Measurements from ENCODE around the gene PAH.
"Not testable (repeated sequence)": the region's sequence is repeated elsewhere in the genome, so short reads cannot be mapped to it uniquely, and the experiment has no call there.

The PAH gene

DNA sequence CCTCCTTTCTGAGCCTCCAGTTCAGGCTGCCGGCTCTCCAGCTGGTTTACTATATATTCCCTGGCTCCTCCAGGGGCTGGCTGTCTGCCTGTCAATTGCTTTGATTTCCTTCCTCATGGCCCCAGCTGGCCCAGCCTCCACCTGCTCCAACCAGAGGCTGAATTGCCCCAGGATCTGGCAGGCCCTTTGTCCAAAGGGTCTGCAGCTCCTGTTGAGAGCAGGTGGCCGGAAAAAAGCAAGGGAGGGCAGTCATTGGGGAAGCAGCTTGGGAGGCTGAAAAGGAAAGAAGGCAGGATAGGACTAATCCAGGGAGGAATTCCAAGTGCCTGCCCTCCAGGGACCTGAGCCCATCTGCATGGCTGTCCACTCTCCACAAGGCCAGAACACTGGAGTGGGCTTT is 25.3 kb downstream of the PAH start:
- no peak for DNase-seq

GRCh38 chr12:102888511-102888910 is 28.5 kb downstream of the PAH start:
- no peak for DNase-seq

GRCh38 chr12:102885043-102885932 is 31.8 kb downstream of the PAH start:
- no peak for DNase-seq

- peak; percentile 11 for DNase-seq
Measured at GRCh38 chr12:102883204-102883799, 33.7 kb downstream of the PAH start.

DNA sequence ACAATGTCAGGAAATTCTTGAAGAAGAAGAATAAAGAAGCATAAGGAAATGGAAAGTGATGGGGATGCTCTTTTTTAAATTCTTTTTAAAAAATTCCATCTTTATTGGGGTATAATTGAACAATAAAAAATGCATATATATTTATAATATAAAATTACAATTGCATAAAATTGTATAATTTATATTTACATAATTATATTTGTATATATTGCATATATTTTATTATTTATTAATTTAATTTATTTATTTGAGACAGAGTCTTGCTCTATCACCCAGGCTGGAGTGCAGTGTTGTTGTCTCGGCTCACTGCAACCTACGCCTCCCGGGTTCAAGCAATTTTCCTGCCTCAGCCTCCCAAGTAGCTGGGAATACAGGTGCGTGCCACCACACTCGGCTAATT is 36.3 kb downstream of the PAH start:
- no peak for DNase-seq

DNA sequence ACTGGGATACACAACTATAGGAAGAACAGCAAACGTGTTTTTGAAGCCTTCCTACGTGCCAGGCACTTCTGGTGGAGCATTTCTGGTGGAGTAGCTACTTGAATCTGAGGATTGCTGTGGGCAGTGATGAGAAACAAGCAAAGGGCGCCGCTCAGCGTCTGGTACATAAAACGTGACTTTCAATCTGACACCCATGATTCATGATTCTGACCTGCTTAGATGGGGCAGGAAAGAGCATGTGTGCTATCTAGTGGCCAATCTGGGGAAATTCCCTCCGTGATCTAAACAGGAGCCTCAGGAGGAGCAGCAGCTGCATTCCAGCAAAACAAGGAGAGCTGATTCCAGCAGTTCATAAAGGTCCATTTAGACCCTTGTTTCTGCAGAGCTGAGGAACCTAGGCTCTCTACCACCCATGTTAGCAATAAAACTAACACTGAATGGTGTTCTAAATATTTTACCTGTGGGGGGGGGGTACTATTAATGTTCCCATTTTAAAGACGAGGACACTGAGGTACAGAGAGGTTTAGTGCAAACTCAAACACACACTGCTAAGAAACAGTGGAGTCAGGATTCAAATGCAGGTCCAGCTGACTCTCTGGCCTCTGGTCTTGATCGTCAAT is 37.8 kb downstream of the PAH start:
- DNase-seq: no peak

DNA sequence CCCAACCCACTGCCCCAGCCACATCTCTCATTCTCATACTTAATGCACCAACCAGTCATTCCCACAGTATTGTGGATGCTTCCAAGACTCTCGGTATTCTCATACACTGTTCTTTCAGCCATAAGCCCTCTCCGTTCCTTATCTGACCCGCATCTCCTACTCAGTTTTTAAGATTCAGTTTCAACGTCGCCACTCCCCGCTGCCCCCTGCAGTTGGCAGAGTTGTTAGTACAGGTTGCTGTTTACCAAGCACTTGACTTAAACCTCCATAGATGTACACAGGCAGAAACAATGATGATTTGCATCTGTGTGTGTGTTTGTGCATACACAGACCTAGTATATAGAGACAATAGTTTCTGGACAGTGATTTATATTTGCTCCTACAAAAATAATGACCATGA is 40.2 kb downstream of the PAH start:
- no peak for DNase-seq

GRCh38 chr12:102874819-102875218 is 42.2 kb downstream of the PAH start:
- DNase-seq: no peak

DNA sequence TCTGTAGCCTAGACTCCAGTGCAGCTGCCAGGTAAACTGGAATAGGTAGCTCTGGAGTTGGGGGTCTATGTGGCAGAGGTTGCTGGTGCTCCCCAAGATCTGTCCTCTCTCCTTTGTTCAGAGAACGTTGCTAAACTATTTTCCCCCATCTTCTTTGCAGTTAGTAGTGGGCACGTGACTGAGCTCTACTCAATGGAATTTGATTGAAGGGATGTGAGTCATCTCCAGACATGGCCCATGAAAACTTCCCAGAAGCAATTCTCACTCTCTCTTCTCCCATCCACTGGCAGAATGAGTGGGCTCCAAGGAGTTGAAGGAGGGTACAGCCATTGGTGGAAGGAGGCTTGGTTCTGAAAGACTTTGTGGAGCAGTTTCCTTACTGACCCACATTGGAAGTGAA is 44.0 kb downstream of the PAH start:
- no peak for DNase-seq

GRCh38 chr12:102871014-102871413 is 46.0 kb downstream of the PAH start:
- DNase-seq: no peak

DNA sequence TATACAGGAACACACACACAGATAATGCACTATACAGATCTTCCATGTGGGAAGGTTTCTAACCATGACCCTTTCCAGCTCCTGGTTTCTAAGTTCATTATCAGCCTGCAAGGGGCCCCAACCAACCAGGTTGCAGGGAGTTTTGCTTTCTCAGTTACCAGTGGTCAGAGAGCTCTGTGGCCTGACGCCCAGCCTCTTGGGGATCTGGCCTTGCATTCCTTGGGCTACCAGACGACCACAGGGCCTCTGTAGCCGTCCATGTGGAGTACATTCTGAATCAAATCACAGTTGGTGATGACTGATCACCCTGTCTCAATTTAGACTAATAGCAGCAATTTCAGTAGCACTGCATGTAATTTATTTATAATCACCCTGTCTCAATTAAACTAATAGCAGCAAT is 47.5 kb downstream of the PAH start:
- DNase-seq: no peak

DNA sequence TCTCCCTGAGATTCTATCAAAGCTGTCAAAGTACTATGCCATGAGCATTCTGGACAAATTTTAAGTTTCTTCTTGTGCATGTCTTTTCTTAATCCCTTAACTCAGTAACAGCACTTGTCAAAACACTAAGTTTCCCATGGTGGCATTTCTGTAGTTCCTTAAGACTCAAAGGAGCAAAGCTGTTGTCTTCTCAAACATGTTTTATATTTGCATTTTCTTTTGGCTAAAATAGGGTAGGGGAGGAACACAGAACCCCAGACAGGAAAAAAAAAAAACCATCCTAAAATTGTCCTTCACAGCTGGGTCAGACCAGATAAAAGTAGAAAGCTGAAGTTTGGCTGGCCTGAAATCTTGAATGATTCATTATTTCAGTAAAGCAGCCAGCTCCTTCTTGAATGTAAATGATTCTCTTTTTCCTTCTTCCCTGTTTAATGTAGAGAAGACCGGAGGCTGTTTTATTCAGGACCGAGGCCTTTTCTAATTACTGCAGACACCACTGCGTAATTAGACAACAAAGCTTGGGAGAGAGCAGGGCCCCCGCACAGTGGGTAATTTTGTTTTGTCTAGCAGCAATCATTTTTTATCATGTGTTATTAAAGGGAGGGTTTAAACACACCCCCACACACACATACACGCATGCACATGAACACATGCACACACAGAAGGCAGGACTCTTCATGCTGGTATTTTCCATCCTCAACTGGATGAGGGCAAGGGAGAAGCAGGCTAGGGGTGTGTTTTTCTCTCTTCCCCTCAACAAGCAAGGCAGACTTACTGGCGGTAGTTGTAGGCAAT is 51.0 kb downstream of the PAH start:
- DNase-seq: no peak

GRCh38 chr12:102862486-102862885 is 54.6 kb downstream of the PAH start:
- DNase-seq: no peak

DNA sequence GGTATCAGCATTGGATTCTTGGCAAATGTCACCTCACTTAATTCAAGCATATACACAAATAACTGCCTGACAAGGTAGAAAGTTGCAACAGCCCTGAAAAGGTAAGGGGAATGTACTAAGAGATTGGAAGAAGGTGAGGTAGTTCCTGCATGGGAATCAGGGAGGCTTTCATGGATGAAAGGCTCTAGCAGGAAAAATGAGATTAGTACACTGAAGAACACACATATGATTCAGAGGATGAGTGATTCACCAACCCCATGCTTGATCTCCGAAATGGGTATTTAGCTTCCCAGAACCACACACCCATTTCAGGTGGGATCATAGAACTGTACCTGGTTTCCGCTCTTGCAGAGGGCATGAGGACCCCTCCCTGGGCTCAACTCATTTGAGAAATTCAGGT is 65.8 kb downstream of the PAH start:
- DNase-seq: no peak

- no peak for DNase-seq
Measured at GRCh38 chr12:102849722-102850447, 67.2 kb downstream of the PAH start.

- DNase-seq: no peak
Measured at GRCh38 chr12:102848832-102849231, 68.2 kb downstream of the PAH start.

GRCh38 chr12:102847131-102847530 is 69.9 kb downstream of the PAH start:
- no peak for DNase-seq

- DNase-seq: no peak
Measured at GRCh38 chr12:102833687-102834441, 83.2 kb downstream of the PAH start.

DNA sequence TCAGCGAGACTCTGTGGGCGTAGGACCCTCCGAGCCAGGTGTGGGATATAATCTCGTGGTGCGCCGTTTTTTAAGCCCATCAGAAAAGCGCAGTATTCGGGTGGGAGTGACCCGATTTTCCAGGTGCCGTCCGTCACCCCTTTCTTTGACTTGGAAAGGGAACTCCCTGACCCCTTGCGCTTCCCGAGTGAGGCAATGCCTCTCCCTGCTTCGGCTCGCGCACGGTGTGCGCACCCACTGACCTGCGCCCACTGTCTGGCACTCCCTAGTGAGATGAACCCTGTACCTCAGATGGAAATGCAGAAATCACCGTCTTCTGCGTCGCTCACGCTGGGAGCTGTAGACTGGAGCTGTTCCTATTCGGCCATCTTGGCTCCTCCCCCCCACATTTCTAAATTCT is 84.2 kb downstream of the PAH start:
- not testable (repeated sequence) for DNase-seq

DNA sequence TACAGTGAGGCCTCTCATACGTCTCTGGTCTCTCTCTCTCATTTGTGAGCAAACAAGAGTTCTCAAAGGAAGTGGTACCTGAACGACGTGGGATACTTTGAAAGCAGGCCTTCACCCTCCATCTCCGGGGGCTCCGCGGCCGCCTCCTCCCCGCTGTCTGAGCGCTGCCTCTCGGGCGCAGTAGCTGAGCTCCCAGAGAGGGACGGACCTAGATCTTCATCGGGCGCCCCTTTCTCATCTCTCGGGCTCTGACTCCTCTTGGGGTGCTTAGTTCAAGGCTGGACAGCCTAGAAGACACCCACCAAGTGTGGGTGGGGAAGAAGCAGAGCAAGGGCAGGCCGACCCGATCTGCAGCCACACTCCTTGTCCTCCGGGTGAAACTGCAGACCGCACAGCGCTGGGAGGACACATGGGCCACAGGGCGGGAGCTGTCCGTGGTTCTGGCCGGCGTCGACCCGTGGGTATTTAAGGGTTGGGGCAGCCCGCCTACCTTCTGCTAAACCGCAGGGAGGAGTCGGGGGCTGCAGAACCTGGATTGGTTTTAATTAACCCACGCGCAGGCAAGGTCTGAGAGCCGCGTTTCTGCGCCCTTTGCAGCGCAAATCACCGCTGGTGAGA is 92.7 kb downstream of the PAH start:
- no peak for DNase-seq

- DNase-seq: no peak
Measured at GRCh38 chr12:102821149-102821548, 95.9 kb downstream of the PAH start.

Measured in activated gamma-delta T cell (primary cell).